Measurements from ENCODE around the gene ELMOD3.
"Not testable (repeated sequence)": the region's sequence is repeated elsewhere in the genome, so short reads cannot be mapped to it uniquely, and the experiment has no call there.

The ELMOD3 gene

GRCh38 chr2:85429213-85429923 lies 74.8 kb downstream of the ELMOD3 start:
- no peak for DNase-seq

GRCh38 chr2:85429924-85430289 lies 75.3 kb downstream of the ELMOD3 start:
- DNase-seq, result no peak

- peak; percentile 33 for DNase-seq
These were observed 76.4 kb downstream of the ELMOD3 start for GRCh38 chr2:85430752-85431569.

GRCh38 chr2:85431570-85432205 lies 77.1 kb downstream of the ELMOD3 start:
- no peak for DNase-seq

GRCh38 chr2:85433511-85434089 lies 79.0 kb downstream of the ELMOD3 start:
- peak; percentile 56 for DNase-seq

- DNase-seq, result no peak
These were observed 80.1 kb downstream of the ELMOD3 start for GRCh38 chr2:85434696-85435095.

- DNase-seq, result no peak
These were observed 80.8 kb downstream of the ELMOD3 start for GRCh38 chr2:85435220-85435958.

- DNase-seq, result peak; percentile 6
These were observed 81.6 kb downstream of the ELMOD3 start for GRCh38 chr2:85435981-85436835.

GRCh38 chr2:85436836-85437487 lies 82.4 kb downstream of the ELMOD3 start:
- no peak for DNase-seq

GRCh38 chr2:85437488-85438200 lies 83.1 kb downstream of the ELMOD3 start:
- peak; percentile 55 for DNase-seq

- peak; percentile 31 for DNase-seq
These were observed 83.8 kb downstream of the ELMOD3 start for GRCh38 chr2:85438201-85439024.

GRCh38 chr2:85439025-85439472 lies 84.5 kb downstream of the ELMOD3 start:
- no peak for DNase-seq

GRCh38 chr2:85439569-85439968 lies 85.0 kb downstream of the ELMOD3 start:
- DNase-seq, result not testable (repeated sequence)

- no peak for DNase-seq
These were observed 85.4 kb downstream of the ELMOD3 start for GRCh38 chr2:85439986-85440385.

- no peak for DNase-seq
These were observed 86.2 kb downstream of the ELMOD3 start for GRCh38 chr2:85440729-85441128.
